ENCODE measurements around the gene SMIM38. TPM values are rescaled to one million over a fixed set of nuclear protein-coding genes. Genes with fewer than 3 reads are reported as not detected.

SMIM38 gene
- total RNA-seq, 3 donors from 2014 or later = 0.32 to 2.6 (median 1.6) TPM

DNA sequence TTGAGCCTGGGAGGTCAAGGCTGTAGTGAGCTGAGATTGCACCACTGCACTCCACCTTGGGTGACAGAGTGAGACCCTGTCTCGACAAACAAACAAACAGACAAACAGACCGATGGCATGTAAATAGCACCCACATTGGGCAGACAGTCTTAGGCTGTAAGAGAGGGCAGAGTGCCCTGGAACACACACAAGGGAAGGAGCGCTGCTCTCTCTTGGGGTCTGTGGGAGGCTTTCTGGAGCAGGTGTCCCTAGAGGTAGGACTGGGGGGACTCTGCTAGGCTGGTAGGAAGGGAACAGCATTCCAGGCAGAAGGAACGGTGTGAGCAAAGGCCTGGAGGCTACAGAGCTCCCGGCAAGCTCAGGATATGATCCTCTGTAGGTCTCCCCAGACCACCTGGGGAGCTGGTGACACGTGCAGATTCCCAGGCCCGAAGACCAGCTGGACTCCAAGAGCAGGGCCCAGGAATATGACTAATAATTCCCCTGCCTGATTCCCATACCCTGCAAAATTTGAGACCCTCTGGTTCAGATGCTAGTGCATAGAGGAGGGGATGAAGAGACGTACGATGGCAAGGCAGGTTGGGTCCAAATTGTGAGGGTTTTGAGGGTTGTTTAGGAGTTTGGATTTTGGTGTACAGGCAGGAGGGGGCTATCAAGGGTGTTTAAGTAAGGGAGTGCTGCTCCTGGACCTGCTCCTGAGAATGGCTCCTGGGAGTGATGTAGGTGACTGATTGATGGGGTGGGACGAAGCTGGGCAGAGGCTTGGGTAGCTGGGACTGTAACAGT, 11.6 kb downstream of the SMIM38 start:
- no peak overlapping the region for H3K27ac ChIP-seq
- no peaks in the 10 kb centered on the region for H3K9me3 ChIP-seq
- no peaks in the 10 kb centered on the region for H3K27me3 ChIP-seq
- H3K36me3 ChIP-seq = no peaks in the 10 kb centered on the region
- no peak overlapping the region for H3K4me3 ChIP-seq
- no peak for TF ChIP-seq POLR2A (IDR thresholded peaks at IDR 0.05)
- TF ChIP-seq, protein P1, sequence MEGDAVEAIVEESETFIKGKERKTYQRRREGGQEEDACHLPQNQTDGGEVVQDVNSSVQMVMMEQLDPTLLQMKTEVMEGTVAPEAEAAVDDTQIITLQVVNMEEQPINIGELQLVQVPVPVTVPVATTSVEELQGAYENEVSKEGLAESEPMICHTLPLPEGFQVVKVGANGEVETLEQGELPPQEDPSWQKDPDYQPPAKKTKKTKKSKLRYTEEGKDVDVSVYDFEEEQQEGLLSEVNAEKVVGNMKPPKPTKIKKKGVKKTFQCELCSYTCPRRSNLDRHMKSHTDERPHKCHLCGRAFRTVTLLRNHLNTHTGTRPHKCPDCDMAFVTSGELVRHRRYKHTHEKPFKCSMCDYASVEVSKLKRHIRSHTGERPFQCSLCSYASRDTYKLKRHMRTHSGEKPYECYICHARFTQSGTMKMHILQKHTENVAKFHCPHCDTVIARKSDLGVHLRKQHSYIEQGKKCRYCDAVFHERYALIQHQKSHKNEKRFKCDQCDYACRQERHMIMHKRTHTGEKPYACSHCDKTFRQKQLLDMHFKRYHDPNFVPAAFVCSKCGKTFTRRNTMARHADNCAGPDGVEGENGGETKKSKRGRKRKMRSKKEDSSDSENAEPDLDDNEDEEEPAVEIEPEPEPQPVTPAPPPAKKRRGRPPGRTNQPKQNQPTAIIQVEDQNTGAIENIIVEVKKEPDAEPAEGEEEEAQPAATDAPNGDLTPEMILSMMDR (IDR thresholded peaks at IDR 0.05) = no peak
- no peak for TF ChIP-seq POLR2AphosphoS5 (IDR thresholded peaks at IDR 0.05)
- DNase-seq (ENCODE audit: low spot score in 2 of 2) = no peak
- intact Hi-C loops (cut with DNase I; ENCODE audit: low total_unique reads) = no loop called here
- H3K4me1 ChIP-seq = no peaks in the 10 kb centered on the region

DNA sequence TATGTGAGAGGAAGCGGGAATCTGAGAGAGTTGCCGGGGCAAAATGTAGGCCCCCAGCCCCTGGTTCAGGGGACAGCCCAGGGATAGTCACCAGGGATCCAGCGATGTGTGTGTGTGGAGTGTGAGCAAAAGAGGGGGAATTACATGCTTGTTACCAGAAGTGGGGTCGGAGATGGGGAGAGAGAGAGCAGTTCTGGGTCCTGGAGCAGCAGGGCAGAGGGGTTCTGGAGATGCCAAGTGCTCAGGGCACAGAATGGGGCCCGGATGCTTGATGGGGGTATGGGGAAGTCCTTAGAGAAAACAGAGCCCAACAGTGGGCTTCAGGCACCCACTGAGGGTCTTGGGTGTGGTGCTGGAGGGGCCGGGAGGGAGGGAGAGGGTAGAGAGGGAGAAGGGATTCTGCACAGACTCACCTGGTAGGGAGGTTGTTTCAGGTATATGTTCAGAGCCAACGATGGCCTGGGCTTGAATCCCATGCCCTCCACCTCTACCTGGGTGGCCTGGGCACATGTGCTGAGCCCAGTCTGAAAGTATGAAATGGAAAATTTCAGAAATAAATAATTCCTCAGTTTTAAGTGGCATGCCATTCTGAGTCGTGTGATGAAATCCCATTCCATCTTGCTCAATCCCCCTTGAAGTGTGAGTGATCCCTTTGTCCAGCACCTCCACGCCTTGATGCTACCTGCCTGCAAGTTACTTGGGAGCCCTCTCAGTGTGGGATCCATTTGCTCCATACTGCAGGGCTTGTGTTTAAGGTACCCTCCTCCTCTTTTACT, 12.4 kb downstream of the SMIM38 start:
- Histone ChIP-seq H3K9me3 (no peaks in the 10 kb centered on the region), H3K36me3 (no peaks in the 10 kb centered on the region), H3K4me1 (no peaks in the 10 kb centered on the region), H3K27ac (no peak overlapping the region), H3K27me3 (no peaks in the 10 kb centered on the region), H3K4me3 (no peak overlapping the region)
- intact Hi-C loops (cut with DNase I; ENCODE audit: low total_unique reads) = no loop called here
- DNase-seq (ENCODE audit: low spot score in 2 of 2) = no peak
- TF ChIP-seq POLR2AphosphoS5 (IDR thresholded peaks at IDR 0.05) (no peak), POLR2A (IDR thresholded peaks at IDR 0.05) (no peak)
- TF ChIP-seq, protein P1 (IDR thresholded peaks at IDR 0.05) = no peak

DNA sequence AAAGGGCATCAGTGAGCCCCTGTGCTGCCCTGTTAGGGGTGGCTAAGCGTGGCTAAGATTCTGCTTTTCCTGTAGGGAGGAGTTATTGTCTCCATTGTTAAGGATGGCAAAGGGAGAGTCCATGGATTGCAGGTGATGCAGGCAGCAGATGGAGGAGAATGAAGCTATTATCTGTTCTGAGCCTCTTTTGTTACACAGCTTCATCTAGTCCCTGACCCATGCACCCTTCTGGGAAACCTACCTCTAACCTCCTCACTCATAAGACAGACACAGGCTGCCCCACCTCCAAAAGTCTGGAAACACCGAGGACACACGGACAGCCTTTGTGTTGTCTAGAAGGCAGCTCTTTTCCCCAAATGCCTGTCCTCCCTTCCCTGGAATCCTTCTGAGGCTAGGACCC, 13.7 kb downstream of the SMIM38 start:
- Histone ChIP-seq H3K27me3 (no peaks in the 10 kb centered on the region), H3K27ac (no peak overlapping the region), H3K36me3 (no peaks in the 10 kb centered on the region), H3K4me1 (no peaks in the 10 kb centered on the region), H3K4me3 (no peak overlapping the region), H3K9me3 (no peaks in the 10 kb centered on the region)
- intact Hi-C loops (cut with DNase I; ENCODE audit: low total_unique reads) = no loop called here
- no peak for DNase-seq (ENCODE audit: low spot score in 2 of 2)
- TF ChIP-seq POLR2A (IDR thresholded peaks at IDR 0.05) (no peak), POLR2AphosphoS5 (IDR thresholded peaks at IDR 0.05) (no peak)
- TF ChIP-seq, protein P1 (IDR thresholded peaks at IDR 0.05) = no peak

DNA sequence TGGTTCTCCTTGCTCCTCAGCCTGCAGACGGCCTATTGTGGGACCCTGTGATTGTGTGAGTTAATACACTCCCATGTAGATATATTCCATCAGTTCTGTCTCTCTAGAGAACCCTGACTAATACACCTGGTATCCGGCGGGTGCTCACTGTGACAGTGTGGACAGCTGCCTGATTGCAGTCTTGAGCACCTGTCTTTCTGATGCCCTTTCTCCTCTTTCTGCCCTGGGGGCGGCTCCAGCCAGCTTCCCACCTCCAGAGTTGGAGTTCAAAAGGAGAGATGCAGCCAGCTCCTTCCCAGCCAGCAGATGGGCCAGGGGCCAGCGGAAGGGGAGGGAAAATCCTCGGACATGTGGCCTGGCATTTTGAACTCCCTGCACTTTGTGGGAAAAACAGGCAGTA, 15.0 kb downstream of the SMIM38 start:
- Histone ChIP-seq H3K4me3 (no peak overlapping the region), H3K4me1 (no peaks in the 10 kb centered on the region), H3K9me3 (peaks cover 5% of the 10 kb centered on the region in 2 donors), H3K27ac (no peak overlapping the region), H3K36me3 (no peaks in the 10 kb centered on the region), H3K27me3 (no peaks in the 10 kb centered on the region)
- TF ChIP-seq POLR2AphosphoS5 (IDR thresholded peaks at IDR 0.05) (no peak), POLR2A (IDR thresholded peaks at IDR 0.05) (no peak)
- TF ChIP-seq, protein P1 (IDR thresholded peaks at IDR 0.05) = no peak
- intact Hi-C loops (cut with DNase I; ENCODE audit: low total_unique reads) = no loop called here
- DNase-seq (ENCODE audit: low spot score in 2 of 2) = no peak

All from breast epithelium (tissue), 4 donors.